ENCODE measurements around the gene TTC39B. TPM values are rescaled to one million over a fixed set of nuclear protein-coding genes. Genes with fewer than 3 reads are reported as not detected.
"Not testable (repeated sequence)": the region's sequence is repeated elsewhere in the genome, so short reads cannot be mapped to it uniquely, and the experiment has no call there.

TTC39B gene
- total RNA-seq, 2 experiments from 2014 or later = 0.06 TPM; not detected in 1

- BruUV-seq (replicated peaks); H3K79me2 ChIP-seq (ENCODE audit: insufficient read depth, low read depth, low read length); H3K36me3 ChIP-seq (ENCODE audit: insufficient read depth, low read length); H3K9me3 ChIP-seq (ENCODE audit: low read length); H3K4me2 ChIP-seq (ENCODE audit: low read length); intact Hi-C loops (cut with micrococcal nuclease; ENCODE audit: unreplicated experiment); H2AFZ ChIP-seq (ENCODE audit: low read length); DNase-seq (ENCODE audit: low spot score); H3K9me2 ChIP-seq (ENCODE audit: insufficient read depth, low read length); POLR2A ChIA-PET; H4K20me1 ChIP-seq (ENCODE audit: insufficient read depth, low read length); H3K4me3 ChIP-seq (ENCODE audit: low read depth, low read length, poor library complexity, severe bottlenecking); H3K4me1 ChIP-seq (ENCODE audit: insufficient read depth, low read length, poor library complexity, severe bottlenecking); H3K27ac ChIP-seq (ENCODE audit: low read depth, low read length, poor library complexity, severe bottlenecking); CTCF ChIA-PET (ENCODE audit: unreplicated experiment): not testable (repeated sequence)
Observed at GRCh38 chr9:15232706-15233280, 74.2 kb downstream of the TTC39B start.

GRCh38 chr9:15231788-15232635 is 75.0 kb downstream of the TTC39B start:
- intact Hi-C loops (cut with micrococcal nuclease; ENCODE audit: unreplicated experiment) = no loop called here
- ChIA-PET CTCF (ENCODE audit: unreplicated experiment) (no interaction called here), POLR2A (interaction anchor here (1.1 kb wide), 1 partner anchor 13 kb away, joined by 3 read pairs; no protein-coding TSS in a partner anchor)

GRCh38 chr9:15229409-15229808 is 77.6 kb downstream of the TTC39B start:
- POLR2A ChIA-PET = no interaction called here
- H3K9me2 ChIP-seq (ENCODE audit: insufficient read depth, low read length) = no peaks in the 10 kb centered on the region
- no peaks in the 10 kb centered on the region for H3K36me3 ChIP-seq (ENCODE audit: insufficient read depth, low read length)
- CTCF ChIA-PET (ENCODE audit: unreplicated experiment) = no interaction called here
- intact Hi-C loops (cut with micrococcal nuclease; ENCODE audit: unreplicated experiment) = no loop called here
- H3K9me3 ChIP-seq (ENCODE audit: low read length) = no peaks in the 10 kb centered on the region
- no peak overlapping the region for H3K4me2 ChIP-seq (ENCODE audit: low read length)
- no peak overlapping the region for H3K4me3 ChIP-seq (ENCODE audit: low read depth, low read length, poor library complexity, severe bottlenecking)
- H3K79me2 ChIP-seq (ENCODE audit: insufficient read depth, low read depth, low read length) = no peaks in the 10 kb centered on the region
- H2AFZ ChIP-seq (ENCODE audit: low read length) = no peak overlapping the region
- no TSS peak for BruUV-seq (replicated peaks)
- TF ChIP-seq CTCF (conservative IDR thresholded peaks at IDR 0.05; ENCODE audit: low read length) (no peak), EZH2phosphoT487 (IDR thresholded peaks at IDR 0.05; ENCODE audit: borderline replicate concordance, low read depth, low read length) (no peak)
- no peak overlapping the region for H3K27ac ChIP-seq (ENCODE audit: low read depth, low read length, poor library complexity, severe bottlenecking)
- no peak for DNase-seq (ENCODE audit: low spot score)
- H4K20me1 ChIP-seq (ENCODE audit: insufficient read depth, low read length) = no peaks in the 10 kb centered on the region
- H3K4me1 ChIP-seq (ENCODE audit: insufficient read depth, low read length, poor library complexity, severe bottlenecking) = no peaks in the 10 kb centered on the region

More at GRCh38 chr9:15231788-15232635, 75.0 kb downstream of the TTC39B start:
- H3K4me3 ChIP-seq (ENCODE audit: low read depth, low read length, poor library complexity, severe bottlenecking) = no peak overlapping the region
- no peaks in the 10 kb centered on the region for H3K36me3 ChIP-seq (ENCODE audit: insufficient read depth, low read length)
- no peaks in the 10 kb centered on the region for H4K20me1 ChIP-seq (ENCODE audit: insufficient read depth, low read length)
- TF ChIP-seq CTCF (conservative IDR thresholded peaks at IDR 0.05; ENCODE audit: low read length) = peak; percentile 88
- no peak for TF ChIP-seq EZH2phosphoT487 (IDR thresholded peaks at IDR 0.05; ENCODE audit: borderline replicate concordance, low read depth, low read length)
- H2AFZ ChIP-seq (ENCODE audit: low read length) = no peak overlapping the region
- H3K9me3 ChIP-seq (ENCODE audit: low read length) = 0 out of 2 replicates have a peak, but pooled peaks cover 3% of the 10 kb centered on the region
- no peaks in the 10 kb centered on the region for H3K79me2 ChIP-seq (ENCODE audit: insufficient read depth, low read depth, low read length)
- H3K4me1 ChIP-seq (ENCODE audit: insufficient read depth, low read length, poor library complexity, severe bottlenecking) = no peaks in the 10 kb centered on the region
- no peak overlapping the region for H3K4me2 ChIP-seq (ENCODE audit: low read length)
- BruUV-seq (replicated peaks) = no TSS peak
- H3K9me2 ChIP-seq (ENCODE audit: insufficient read depth, low read length) = no peaks in the 10 kb centered on the region
- peak; percentile 43 for DNase-seq (ENCODE audit: low spot score)
- H3K27ac ChIP-seq (ENCODE audit: low read depth, low read length, poor library complexity, severe bottlenecking) = no peak overlapping the region

All from OCI-LY7 (cell line).